Testis (tissue), 2 donors: ENCODE data around the gene MLN.

Experiments used
- CTCF ChIP-seq, 3 experiments: fragments of 450-650 bp in 2 of 3; fragments of 200-600 bp in 1 of 3; sonication (generic) in 1 of 3; IDR thresholded peaks; one replicate each; pipeline ENCODE4 v1.5.1; 2016 to 2019; ENCODE audit warnings: antibody characterized with exemption in 3 of 3, mild to moderate bottlenecking in 2 of 3, moderate library complexity in 1 of 3
- POLR2A ChIP-seq: fragments of 450-650 bp; IDR thresholded peaks from one replicate; pipeline ENCODE4 v1.6.1; 2017; ENCODE audit warnings: antibody characterized with exemption, mild to moderate bottlenecking, moderate library complexity

GRCh38 chr6:33772082-33772830 is 31.5 kb downstream of the MLN start:
- TF ChIP-seq CTCF (IDR thresholded peaks at IDR 0.05), result no peak
- TF ChIP-seq POLR2A, result no peak
